ENCODE results near the gene FAM161A. TPM values are rescaled to one million over a fixed set of nuclear protein-coding genes. Genes with fewer than 3 reads are reported as not detected.

Gene FAM161A
- total RNA-seq, 1 donor from 2014 or later = 2.0 TPM

- DNase-seq (ENCODE audit: low read depth, low spot score) = no peak
Observed at GRCh38 chr2:61787941-61788563, 65.8 kb downstream of the FAM161A start.

DNA sequence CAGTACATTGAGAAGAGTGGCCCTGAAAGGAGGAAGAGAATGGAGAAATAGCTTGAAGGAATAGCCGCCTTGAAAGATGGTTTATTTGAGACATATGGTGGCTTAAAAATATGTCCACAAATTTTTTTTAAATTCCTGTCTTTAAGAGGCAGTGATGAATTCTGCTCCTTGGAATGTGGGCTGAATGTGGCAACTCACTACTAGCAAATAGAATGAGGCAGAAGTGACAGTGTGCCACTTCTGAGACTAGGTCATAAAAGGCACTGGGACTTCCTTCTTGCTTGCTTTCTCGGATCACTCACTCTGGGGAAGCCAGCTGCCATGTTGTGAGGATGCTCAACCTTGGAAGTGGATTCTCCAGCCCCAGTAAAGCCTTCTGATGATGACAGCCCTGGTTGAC, 67.0 kb downstream of the FAM161A start:
- DNase-seq (ENCODE audit: low read depth, low spot score) = no peak

- no peak for DNase-seq (ENCODE audit: low read depth, low spot score)
Observed at GRCh38 chr2:61785583-61785982, 68.3 kb downstream of the FAM161A start.

- DNase-seq (ENCODE audit: low read depth, low spot score) = no peak
Observed at GRCh38 chr2:61784643-61785042, 69.2 kb downstream of the FAM161A start.

- DNase-seq (ENCODE audit: low read depth, low spot score) = no peak
Observed at GRCh38 chr2:61775956-61776570, 77.8 kb downstream of the FAM161A start.

Other genes starting within 250 kb of the FAM161A start
- 261 and 282 TPM in 2 replicates for gene CCT4, start 34.6 kb upstream of the FAM161A start, total RNA-seq
- 41.4 and 42.3 TPM in 2 replicates for gene COMMD1, start 51.6 kb upstream of the FAM161A start, total RNA-seq